Endodermal cell (in vitro differentiated cells): ENCODE measurements around the gene LRMDA. TPM values are rescaled to one million over a fixed set of nuclear protein-coding genes. Genes with fewer than 3 reads are reported as not detected.

Experiments used
- DNase-seq: peaks from one replicate; pipeline ENCODE4 v3.0.0-alpha.2; 2017
- H3K27ac ChIP-seq: 2 replicates; pipeline ENCODE4 v1.5.1; 2013; ENCODE audit warnings: mild to moderate bottlenecking, low read depth, low read length, moderate library complexity
- H3K27me3 ChIP-seq: 2 replicates; pipeline ENCODE4 v1.6.1; 2013; ENCODE audit warnings: mild to moderate bottlenecking, low read length, moderate library complexity; ENCODE audit not compliant: insufficient read depth, control insufficient read depth, poor library complexity, severe bottlenecking
- H3K36me3 ChIP-seq: 2 replicates; pipeline ENCODE4 v1.7.0; 2013; ENCODE audit warnings: mild to moderate bottlenecking, low read length, moderate library complexity; ENCODE audit not compliant: control insufficient read depth, insufficient read depth
- H3K4me1 ChIP-seq: one replicate; pipeline ENCODE4 v1.7.0; 2013; ENCODE audit warnings: low read length; ENCODE audit not compliant: control insufficient read depth, insufficient read depth
- H3K4me3 ChIP-seq: 2 replicates; pipeline ENCODE4 v1.5.1; 2013; ENCODE audit warnings: mild to moderate bottlenecking, low read length, moderate library complexity
- H3K9ac ChIP-seq: 2 replicates; pipeline ENCODE4 v1.6.1; 2013; ENCODE audit warnings: mild to moderate bottlenecking, low read length, moderate library complexity; ENCODE audit not compliant: poor library complexity, severe bottlenecking; ENCODE audit errors: extremely low read depth
- H3K9me3 ChIP-seq: 2 replicates; pipeline ENCODE4 v1.6.1; 2013; ENCODE audit warnings: mild to moderate bottlenecking, low read length, moderate library complexity; ENCODE audit not compliant: control insufficient read depth
- H3K27ac Mint-ChIP-seq: 2 replicates; pipeline ENCODE4 v1.8.0; 2020; ENCODE audit warnings: mixed read lengths
- H3K27me3 Mint-ChIP-seq: 2 replicates; pipeline ENCODE4 v1.8.0; 2021; ENCODE audit warnings: mild to moderate bottlenecking, mixed read lengths; ENCODE audit not compliant: insufficient read depth
- H3K36me3 Mint-ChIP-seq: 2 replicates; pipeline ENCODE4 v1.8.0; 2020; ENCODE audit warnings: low read depth, mixed read lengths
- H3K4me1 Mint-ChIP-seq: 2 replicates; pipeline ENCODE4 v1.8.0; 2020; ENCODE audit warnings: mixed read lengths
- H3K4me3 Mint-ChIP-seq: 2 replicates; pipeline ENCODE4 v1.8.0; 2020; ENCODE audit warnings: mild to moderate bottlenecking, moderate library complexity, mixed read lengths
- H3K9me3 Mint-ChIP-seq: 2 replicates; pipeline ENCODE4 v1.8.0; 2020; ENCODE audit warnings: mild to moderate bottlenecking, mixed read lengths
- CTCF ChIP-seq: fragments of 200-600 bp; sonication (generic); conservative IDR thresholded peaks from 2 replicates; pipeline ENCODE4 v1.5.0; 2021; ENCODE audit warnings: antibody characterized with exemption, mild to moderate bottlenecking
- whole genome bisulfite sequencing, 2 experiments: methylation state at CpG; one replicate each; pipeline versions ENCODE4 v1.1.5 to v1.1.7; 2013; ENCODE audit warnings: missing lambda C conversion rate in 2 of 2, mixed read lengths in 1 of 2; ENCODE audit not compliant: insufficient coverage in 1 of 2, insufficient read length in 1 of 2; 5-methylcytosine and 5-hydroxymethylcytosine counted together
- total RNA-seq, 2 donors: library from RNA; stranded (reverse); fragmentation: NEBNext Ultra II Directional in 1 of 2; extraction: Animal tissue kit (Norgen Biotek cat#: 25700) in 1 of 2; gene quantifications; 2 replicates in 1 of 2; 3 replicates in 1 of 2; pipeline ENCODE4 v1.2.1, GENCODE V29; 2021

Gene LRMDA
- total RNA-seq, 2 donors from 2014 or later = 1.7 to 5.1 TPM

GRCh38 chr10:75877877-75878276 is 446.5 kb downstream of the LRMDA start:
- Histone ChIP-seq H3K4me3 (no peak overlapping the region), H3K27me3 (no peaks in the 10 kb centered on the region), H3K4me1 (no peaks in the 10 kb centered on the region), H3K9me3 (no peaks in the 10 kb centered on the region), H3K9ac (no peak overlapping the region), H3K27ac (no peak overlapping the region), H3K36me3 (no peaks in the 10 kb centered on the region)
- H3K36me3 Mint-ChIP-seq = no peaks in the 10 kb centered on the region
- no peak overlapping the region for H3K4me3 Mint-ChIP-seq
- no peak for DNase-seq
- peaks cover 6% of the 10 kb centered on the region for H3K4me1 Mint-ChIP-seq
- H3K9me3 Mint-ChIP-seq = no peaks in the 10 kb centered on the region
- no peak overlapping the region for H3K27ac Mint-ChIP-seq
- no peak for TF ChIP-seq CTCF
- peaks cover 13% of the 10 kb centered on the region for H3K27me3 Mint-ChIP-seq
- 88 to 93% methylated on average over 6 to 7 of the region's 7 CpGs for WGBS, 2 experiments

- H3K27ac Mint-ChIP-seq = no peak overlapping the region
- peaks cover 6% of the 10 kb centered on the region for H3K4me1 Mint-ChIP-seq
- no peaks in the 10 kb centered on the region for H3K27me3 ChIP-seq
- peaks cover 13% of the 10 kb centered on the region for H3K27me3 Mint-ChIP-seq
- H3K36me3 ChIP-seq = no peaks in the 10 kb centered on the region
- 92 to 96% methylated on average over 2 of the region's 2 CpGs for WGBS, 2 experiments
- no peaks in the 10 kb centered on the region for H3K9me3 Mint-ChIP-seq
- no peak overlapping the region for H3K4me3 ChIP-seq
- no peak for DNase-seq
- H3K4me1 ChIP-seq = no peaks in the 10 kb centered on the region
- H3K36me3 Mint-ChIP-seq = no peaks in the 10 kb centered on the region
- H3K9me3 ChIP-seq = no peaks in the 10 kb centered on the region
- no peak for TF ChIP-seq CTCF
- no peak overlapping the region for H3K27ac ChIP-seq
- H3K9ac ChIP-seq = no peak overlapping the region
- H3K4me3 Mint-ChIP-seq = no peak overlapping the region
Measured at GRCh38 chr10:75878586-75878985, 447.2 kb downstream of the LRMDA start.

GRCh38 chr10:75880031-75880775 is 448.8 kb downstream of the LRMDA start:
- peaks cover 11% of the 10 kb centered on the region for H3K27me3 Mint-ChIP-seq
- TF ChIP-seq CTCF = no peak
- WGBS, 2 experiments = 72 to 73% methylated on average over 4 of the region's 4 CpGs
- H3K27ac Mint-ChIP-seq = no peak overlapping the region
- no peaks in the 10 kb centered on the region for H3K4me1 ChIP-seq
- H3K9me3 Mint-ChIP-seq = no peaks in the 10 kb centered on the region
- H3K4me3 Mint-ChIP-seq = no peak overlapping the region
- H3K4me3 ChIP-seq = no peak overlapping the region
- no peaks in the 10 kb centered on the region for H3K36me3 ChIP-seq
- no peak for DNase-seq
- H3K27ac ChIP-seq = no peak overlapping the region
- no peaks in the 10 kb centered on the region for H3K9me3 ChIP-seq
- no peaks in the 10 kb centered on the region for H3K27me3 ChIP-seq
- H3K36me3 Mint-ChIP-seq = no peaks in the 10 kb centered on the region
- peaks cover 6% of the 10 kb centered on the region for H3K4me1 Mint-ChIP-seq
- H3K9ac ChIP-seq = no peak overlapping the region
